ENCODE results near the gene DLX4.

- TF ChIP-seq EZH2phosphoT487 (IDR thresholded peaks at IDR 0.05; ENCODE audit: insufficient read depth, low read depth): no peak
- TF ChIP-seq EZH2 (IDR thresholded peaks at IDR 0.05; ENCODE audit: insufficient read depth, poor library complexity, severe bottlenecking): no peak
Observed at GRCh38 chr17:49930880-49931279, 38.1 kb upstream of the DLX4 start.
